ENCODE results near the gene ETFRF1.

ETFRF1 gene

DNA sequence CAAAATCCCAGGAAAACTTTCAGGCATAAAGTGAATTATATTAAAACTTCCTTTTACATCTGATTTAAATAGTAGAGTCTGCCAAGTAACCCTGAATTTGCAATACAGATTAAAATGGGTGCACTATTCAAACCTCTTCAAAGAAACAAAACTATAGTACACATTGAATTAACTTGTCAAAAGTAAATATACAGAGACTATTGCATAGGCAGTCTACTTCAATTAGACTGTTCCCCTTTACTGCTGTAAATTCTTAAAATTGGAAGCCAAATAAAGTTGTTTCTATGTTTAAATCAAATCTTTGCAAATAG lies 48.6 kb downstream of the ETFRF1 start:
- no peak overlapping the region for H3K27ac ChIP-seq
- no peak for TF ChIP-seq ZFX (IDR thresholded peaks at IDR 0.05; ENCODE audit: borderline replicate concordance)
- TF ChIP-seq, protein P1, sequence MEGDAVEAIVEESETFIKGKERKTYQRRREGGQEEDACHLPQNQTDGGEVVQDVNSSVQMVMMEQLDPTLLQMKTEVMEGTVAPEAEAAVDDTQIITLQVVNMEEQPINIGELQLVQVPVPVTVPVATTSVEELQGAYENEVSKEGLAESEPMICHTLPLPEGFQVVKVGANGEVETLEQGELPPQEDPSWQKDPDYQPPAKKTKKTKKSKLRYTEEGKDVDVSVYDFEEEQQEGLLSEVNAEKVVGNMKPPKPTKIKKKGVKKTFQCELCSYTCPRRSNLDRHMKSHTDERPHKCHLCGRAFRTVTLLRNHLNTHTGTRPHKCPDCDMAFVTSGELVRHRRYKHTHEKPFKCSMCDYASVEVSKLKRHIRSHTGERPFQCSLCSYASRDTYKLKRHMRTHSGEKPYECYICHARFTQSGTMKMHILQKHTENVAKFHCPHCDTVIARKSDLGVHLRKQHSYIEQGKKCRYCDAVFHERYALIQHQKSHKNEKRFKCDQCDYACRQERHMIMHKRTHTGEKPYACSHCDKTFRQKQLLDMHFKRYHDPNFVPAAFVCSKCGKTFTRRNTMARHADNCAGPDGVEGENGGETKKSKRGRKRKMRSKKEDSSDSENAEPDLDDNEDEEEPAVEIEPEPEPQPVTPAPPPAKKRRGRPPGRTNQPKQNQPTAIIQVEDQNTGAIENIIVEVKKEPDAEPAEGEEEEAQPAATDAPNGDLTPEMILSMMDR (IDR thresholded peaks at IDR 0.05): no peak

DNA sequence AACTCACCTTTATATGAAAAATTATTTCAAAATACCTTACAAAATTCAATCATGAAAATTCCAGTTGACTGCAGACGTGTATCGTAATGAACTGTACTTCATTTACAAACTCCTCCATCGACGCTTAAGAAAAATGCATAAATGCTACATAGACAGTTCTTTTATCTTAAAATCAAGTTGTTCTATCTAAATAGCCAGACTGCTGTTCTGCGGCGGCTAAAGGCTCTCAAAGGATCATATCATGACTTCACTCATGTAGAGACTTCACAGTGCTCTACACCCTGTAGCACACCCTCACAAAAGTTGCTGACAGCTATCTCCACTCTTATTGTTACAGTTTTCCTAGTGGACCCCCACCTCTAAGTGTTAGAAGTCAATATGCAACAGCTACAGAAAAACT lies 50.5 kb downstream of the ETFRF1 start:
- TF ChIP-seq ZFX (IDR thresholded peaks at IDR 0.05; ENCODE audit: borderline replicate concordance): no peak
- TF ChIP-seq, protein P1 (IDR thresholded peaks at IDR 0.05): no peak
- H3K27ac ChIP-seq: no peak overlapping the region

DNA sequence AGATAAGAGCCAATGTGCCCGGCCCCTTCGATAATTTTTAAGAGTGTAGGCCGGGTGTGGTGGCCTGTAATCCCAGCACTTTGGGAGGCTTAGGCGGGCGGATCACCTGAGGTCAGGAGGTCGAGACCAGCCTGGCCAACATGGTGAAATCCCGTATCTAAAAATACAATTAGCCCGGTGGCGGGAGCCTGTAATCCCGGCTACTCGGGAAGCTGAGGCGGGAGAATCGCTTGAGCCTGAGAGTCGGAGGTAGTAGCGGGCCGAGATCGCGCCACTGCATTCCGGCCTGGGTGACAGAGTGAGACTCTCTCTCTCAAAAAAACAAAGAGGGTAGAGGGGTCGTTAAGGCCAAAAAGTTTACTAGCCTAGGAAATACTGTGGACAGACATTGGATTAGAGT lies 53.1 kb downstream of the ETFRF1 start:
- no peak overlapping the region for H3K27ac ChIP-seq
- TF ChIP-seq ZFX (IDR thresholded peaks at IDR 0.05; ENCODE audit: borderline replicate concordance): no peak

DNA sequence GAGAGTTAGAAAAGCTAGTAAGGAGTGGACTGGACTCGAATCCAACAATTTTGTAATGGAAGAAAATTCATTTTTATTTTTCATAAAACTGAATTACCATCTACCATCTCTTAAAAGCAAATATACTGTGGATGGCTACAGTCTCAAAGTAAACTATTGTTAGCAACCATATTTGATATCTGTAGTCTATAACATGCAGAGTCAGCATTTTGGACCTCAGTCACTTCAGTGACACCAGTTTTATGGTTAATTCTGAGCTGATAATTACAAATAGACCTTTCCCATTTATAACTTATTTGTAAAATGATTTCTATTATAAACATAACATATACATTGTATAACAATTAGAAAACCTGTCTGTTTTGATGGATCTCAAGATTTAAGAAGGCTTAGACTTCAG lies 53.7 kb downstream of the ETFRF1 start:
- no peak overlapping the region for H3K27ac ChIP-seq
- no peak for TF ChIP-seq ZFX (IDR thresholded peaks at IDR 0.05; ENCODE audit: borderline replicate concordance)
- TF ChIP-seq, protein P1 (IDR thresholded peaks at IDR 0.05): no peak

DNA sequence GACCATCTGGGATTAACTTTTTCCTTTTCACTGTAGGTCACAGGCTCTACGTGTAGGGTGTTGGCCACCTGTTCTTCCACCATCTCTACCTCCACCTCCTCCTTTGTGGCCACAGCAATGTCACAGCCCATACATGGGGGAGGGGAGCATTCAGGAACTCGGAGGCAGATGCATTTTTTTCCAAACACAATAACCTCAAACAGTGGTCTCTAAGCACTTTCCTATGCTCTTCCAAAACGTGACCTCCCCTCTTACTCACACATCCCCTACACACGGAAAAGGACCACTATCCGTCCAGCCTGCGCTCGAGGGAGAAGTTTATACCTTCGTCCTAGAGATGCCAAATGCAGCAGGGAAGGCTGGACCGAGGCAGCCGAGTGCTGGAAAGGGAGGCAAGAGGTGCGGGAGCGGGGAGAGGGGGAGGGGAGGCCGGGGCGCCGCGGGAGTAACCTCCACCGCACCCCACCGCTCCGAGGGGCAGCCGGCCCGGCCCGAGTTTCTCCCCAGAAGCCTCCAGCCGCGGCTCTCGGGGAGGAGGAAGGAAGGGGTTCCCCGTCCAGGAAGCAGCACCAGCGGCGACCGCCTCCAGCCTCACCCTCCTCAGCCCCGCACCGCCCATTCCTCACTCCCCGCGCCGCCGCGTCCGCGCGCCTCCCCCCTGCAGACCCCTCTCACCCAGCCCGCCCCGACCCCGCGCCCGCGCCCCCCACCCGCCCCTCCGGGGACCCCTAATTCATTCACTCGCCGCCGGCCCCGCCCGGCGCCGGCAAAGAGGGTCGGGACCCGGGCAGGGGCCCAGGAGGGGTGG lies 55.1 kb downstream of the ETFRF1 start:
- H3K27ac ChIP-seq: peak overlapping the region; percentile 69
- TF ChIP-seq, protein P1 (IDR thresholded peaks at IDR 0.05): no peak
- no peak for TF ChIP-seq ZFX (IDR thresholded peaks at IDR 0.05; ENCODE audit: borderline replicate concordance)

DNA sequence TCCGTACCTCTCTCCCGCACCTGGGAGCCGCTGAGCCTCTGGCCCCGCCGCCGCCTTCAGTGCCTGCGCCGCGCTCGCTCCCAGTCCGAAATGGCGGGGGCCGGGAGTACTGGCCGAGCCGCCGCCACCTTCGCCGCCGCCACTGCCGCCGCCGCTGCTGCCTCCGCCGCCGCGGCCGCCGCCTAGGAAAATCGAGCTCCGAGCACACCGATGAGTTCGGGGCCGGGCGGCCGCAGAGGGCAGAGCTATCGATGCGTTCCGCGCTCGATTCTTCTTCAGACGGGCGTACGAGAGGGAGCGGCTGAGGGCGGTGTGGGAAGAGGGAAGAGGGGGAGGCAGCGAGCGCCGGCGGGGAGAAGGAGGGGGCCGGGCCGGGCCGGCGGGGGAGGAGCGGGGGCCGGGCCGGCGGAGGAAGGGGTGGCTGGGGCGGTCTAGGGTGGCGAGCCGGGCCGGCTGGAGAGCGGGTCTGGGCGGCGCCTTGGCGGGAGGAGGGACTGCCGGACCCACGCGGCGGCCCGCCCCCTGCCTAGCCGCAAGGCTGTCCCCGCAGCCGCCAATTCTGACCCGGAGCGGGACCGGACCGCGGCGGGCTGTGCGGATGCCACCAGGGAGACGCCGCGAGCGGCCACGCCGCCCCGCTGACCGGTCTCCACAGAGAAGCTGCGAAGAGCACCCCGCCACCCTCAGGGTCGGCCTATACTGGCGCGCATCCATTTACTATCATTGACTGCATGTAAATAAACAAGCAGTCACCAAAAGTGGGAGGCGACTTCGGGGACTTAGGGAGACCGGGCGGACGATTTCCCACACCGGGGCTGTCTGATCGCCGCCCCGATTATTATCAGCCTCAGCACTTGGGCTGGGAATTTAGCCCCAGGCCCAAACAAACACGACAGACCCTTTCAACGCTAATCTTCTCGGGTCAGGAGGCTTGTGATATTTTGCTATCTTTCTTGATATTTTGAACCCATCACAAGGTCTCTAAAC lies 56.0 kb downstream of the ETFRF1 start, which contains the start of gene KRAS:
KRAS (minus strand) TSS at position 186 of the 987 bp plus-strand sequence.
- TF ChIP-seq, protein P1 (IDR thresholded peaks at IDR 0.05): 0 out of 2 replicates have a peak, but pooled peaks have one; percentile 1
- TF ChIP-seq ZFX (IDR thresholded peaks at IDR 0.05; ENCODE audit: borderline replicate concordance): no peak
- peak within 1 kb of the TSS; percentile 69 for H3K27ac ChIP-seq

DNA sequence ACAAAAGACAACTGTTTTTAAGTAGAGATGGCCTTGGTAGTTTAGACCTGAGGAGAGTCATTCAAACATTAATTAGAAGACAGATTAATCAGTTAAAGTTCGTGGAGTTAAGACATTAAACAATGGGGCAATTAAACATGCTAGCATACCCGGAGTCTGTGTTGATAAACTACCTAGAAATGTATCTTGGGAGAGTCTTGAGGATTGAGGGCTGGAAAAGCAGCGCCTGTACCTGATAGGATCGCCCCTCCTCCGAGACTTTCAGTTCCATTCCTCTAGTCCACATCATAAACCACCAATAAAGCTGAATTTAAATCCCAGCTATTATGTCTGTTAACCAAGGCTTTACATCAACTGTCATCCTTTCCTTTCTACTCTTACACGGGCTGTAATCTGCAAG lies 56.7 kb downstream of the ETFRF1 start:
- peak overlapping the region; percentile 69; the same call in 1 of the 2 replicates for H3K27ac ChIP-seq
- TF ChIP-seq ZFX (IDR thresholded peaks at IDR 0.05; ENCODE audit: borderline replicate concordance): no peak
- TF ChIP-seq, protein P1 (IDR thresholded peaks at IDR 0.05): no peak
